Measurements from ENCODE around the gene SYT5.

Gene SYT5

DNA sequence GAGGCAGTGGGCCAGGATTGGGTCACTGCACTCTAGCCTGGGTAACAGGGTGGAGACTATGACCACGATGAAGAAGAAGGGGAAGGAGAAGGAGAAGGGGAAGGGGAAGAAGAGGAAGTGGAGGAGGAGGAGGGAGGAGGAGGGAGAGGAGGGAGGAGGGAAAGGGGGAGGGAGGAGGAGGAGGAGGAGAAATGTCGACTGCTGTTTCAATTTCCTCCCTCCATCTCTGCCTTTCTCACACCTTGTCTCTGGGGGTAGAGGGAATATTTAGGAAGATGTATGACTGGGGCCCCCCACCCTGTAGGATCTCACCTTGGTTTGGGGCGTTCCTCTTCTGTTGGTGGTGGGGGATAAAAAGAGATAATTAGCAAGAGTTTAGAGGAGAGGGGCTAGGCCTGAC is 34.9 kb downstream of the SYT5 start:
- DNase-seq (ENCODE audit: low spot score) = no peak

DNA sequence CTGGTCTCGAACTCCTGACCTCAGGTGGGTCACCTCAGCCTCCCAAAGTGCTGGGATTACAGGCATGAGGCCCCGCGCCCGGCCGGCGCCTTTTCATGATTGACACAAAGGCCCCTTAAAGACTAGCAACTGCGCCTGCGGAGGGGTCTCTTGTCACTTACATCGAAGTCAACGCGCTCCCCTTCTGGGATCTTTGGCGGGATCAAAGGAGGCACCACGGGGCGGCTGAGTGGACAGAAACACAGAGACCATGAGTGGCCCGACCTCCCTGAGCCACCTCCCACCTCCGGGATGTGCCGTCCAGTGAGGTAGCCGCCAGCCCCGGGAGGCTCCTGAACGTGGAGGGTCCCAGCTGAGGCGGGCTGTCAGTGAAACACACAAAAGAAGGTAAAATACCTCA is 38.4 kb downstream of the SYT5 start:
- no peak for DNase-seq (ENCODE audit: low spot score)

DNA sequence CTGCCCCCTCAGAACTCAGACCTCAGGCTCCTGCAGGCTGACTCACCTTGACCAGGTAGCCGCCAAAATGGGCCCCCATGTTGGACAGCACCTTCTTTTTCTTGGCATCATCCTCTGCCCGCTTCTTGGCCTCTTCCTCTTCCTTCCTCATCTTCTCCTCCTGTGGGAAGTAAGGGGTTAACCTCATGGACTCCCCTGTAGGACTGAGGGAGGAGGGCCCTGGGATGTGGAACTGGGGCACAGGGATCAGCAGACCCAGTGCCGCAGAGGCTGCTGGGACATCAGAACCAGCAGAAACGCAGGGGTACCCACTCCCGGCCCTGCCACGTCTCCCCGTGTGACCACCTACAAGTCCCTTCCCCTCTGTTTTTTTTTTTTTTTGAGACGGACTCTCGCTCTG is 42.2 kb downstream of the SYT5 start:
- no peak for DNase-seq (ENCODE audit: low spot score)

DNA sequence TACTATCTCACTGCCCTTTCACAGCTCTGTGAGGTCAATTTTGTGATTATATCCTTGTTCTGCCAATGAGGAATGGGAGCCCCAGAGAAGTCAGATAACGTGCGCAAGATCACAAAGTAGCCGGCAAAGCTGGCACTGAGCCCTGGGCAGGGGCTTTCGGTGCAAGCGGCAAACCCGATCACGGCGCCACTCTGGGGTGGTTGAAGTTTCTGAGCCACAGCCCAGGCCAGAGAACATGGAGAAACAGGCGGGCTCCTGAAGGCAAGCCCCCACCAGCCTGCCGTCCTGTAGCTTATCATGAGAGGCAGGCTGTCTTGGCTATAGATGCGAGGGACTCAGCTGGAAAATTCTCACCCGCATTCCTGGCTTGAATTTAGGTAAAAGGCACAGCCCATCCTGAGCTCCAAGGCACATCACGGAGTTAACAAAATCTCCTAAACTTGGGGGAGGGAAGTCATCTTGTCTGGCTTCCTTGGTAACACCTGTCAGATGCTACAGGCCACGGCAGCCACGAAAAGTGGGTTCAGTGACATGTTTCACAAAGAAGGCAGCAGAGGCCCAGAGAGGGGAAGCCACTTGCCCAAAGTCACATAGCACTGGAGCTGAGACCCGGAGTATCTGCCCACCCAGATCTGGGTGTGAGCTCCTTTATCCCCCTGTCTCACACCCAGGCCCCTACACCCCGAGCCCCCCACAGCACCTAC is 43.5 kb downstream of the SYT5 start:
- no peak for DNase-seq (ENCODE audit: low spot score)

DNA sequence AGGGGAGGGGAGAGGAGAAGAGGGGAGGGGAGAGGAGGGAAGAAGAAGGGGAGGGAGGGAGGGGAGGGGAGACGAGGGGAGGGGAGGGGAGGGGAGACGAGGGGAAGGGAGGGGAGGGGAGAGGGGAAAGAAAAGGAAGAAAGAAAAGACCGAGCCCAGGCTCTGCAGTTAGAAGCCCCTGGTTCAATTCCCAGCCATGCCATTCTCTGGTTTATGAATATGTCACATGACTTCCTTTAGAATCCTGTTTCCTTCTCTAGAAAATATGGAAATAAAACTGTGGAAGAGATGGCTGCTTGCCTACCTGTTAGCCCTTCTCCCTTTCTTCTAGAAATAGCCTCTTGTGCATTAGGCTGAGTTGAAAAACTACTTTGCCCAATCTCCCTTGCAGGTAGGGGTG is 45.4 kb downstream of the SYT5 start:
- no peak for DNase-seq (ENCODE audit: low spot score)

DNA sequence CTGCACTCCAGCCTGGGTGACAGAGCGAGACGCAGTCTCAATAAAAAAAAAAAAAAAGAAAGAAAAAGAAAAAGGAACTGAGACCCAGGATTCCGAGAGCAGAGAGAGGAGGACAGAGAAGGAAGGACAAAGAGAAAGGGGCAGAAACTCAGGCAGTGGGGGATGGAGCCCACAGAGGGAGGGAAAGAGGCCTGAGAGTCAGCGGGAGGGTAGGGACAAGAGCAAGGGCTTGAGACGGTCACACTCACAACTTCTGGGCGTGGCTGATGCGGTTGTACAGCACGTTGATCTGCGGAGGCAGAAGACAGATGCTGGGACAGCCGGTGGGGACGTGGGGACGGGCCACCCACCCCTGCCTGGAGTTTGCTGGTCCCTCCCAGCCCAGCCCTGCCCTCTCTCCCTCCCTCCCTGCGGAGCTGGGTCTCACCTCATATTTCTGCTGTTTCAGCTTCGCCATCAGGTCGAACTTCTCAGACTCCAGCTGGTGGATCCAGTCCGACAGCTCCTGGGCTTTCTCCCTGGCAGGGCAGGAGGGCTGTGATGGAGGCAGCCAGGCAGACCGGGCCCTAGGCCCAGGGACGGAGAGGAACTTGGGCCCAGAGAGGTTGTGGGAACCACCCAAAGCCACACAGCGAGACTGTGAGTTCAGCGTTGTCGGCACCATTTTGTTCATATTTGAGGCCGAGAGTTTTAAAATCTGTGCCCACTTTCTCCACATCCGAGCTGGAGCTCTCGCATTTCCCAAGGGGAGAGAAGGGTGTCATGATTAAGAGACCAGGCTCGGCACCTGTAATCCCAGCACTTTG is 46.2 kb downstream of the SYT5 start:
- DNase-seq (ENCODE audit: low spot score) = no peak

DNA sequence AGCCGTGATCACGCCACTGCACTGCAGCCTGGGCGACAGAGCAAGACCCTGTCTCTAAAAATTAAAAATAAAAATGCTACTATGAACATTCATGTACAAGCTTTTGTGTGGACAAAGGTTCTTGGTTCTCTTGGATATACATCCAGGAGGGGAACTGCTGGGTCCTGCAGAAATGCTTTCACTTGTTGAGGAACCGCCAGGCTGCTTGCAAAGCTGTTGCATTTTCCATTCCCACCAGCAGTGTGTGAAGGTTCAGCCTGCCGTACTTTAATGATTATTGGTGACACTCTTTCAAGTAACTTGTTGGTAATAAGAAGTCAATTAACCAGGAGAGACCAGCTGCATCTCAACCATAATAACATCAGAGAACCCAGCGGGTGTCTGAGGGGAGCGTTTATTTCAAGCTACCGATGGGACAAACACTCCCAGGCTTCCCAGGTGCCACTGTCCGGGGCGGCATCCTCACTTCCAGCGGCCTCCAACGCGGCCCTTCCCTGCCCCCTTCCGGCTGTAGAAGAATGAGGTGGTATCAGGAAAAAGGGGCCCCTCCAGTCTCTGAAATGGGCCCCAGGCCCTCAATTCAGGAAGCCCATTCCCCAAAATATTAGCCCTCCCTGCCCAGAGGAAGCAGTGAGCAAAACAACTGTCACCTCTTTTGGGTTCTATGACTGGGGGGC is 47.5 kb downstream of the SYT5 start:
- no peak for DNase-seq (ENCODE audit: low spot score)

DNA sequence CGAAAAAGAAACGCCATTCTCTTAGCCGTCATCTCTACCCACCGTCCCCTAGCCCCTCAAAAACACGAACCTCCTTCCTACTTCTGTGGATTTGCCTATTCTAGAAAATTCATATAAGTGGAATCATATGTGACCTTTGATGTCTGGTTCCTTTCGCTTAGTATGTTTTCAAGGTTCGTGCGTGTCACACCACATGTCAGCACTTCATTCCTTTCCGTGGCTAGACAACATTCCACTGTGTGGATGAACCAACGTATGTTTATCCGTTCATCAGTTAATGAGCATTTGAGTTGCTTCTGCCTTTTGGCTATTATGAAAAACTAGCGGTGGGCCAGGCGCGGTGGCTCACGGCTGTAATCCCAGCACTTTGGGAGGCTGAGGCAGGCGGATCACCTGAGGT is 48.7 kb downstream of the SYT5 start:
- no peak for DNase-seq (ENCODE audit: low spot score)
